HG02571 (cell line): ENCODE measurements around the gene KCNK4.

Experiments used
- ATAC-seq: cut with Tn5 transposase; IDR thresholded peaks from one replicate; pipeline ENCODE4 v1.9.1; 2021; ENCODE audit warnings: mild to moderate bottlenecking, moderate library complexity; ENCODE audit not compliant: unreplicated experiment

Gene KCNK4

DNA sequence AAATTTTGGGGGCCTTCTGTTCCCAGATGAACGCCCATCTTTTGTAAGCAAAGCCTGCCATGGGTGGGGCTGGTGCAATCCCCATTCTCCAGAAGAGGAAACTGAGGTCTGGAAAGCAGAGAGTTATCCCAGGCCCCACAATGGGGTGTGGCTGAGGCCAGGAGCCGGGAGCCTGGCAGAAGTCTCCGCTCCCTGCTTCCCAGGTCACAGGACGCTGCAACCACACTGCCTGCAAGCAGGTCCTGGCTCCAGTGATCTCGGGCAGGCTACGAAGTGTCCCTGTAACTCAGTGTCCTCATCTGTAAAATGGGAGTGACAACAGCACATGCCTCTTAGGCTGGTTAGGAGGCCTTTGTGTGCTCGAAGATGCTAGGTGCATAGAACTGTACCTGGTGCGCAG, 38.1 kb upstream of the KCNK4 start:
- no peak for ATAC-seq

DNA sequence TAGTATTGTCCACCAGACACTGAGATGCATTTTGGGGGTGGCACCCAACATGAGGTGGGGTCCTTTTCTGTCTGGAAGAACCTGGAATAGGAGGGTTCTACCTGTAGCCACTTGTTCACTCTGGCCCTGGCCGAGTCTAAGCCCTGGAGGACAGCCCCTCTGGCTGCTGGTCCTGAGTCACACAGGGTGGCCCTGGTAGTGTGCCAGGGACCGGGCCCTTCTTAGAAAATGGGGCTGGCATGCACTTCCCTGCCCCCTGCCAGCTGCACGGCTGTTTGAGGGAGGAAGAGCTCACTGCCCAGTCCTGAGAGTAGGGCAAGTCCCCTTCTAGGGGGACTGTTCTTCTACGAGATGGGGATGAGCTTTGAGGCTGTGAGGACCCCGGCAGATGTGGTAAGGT, 37.6 kb upstream of the KCNK4 start:
- ATAC-seq = no peak

DNA sequence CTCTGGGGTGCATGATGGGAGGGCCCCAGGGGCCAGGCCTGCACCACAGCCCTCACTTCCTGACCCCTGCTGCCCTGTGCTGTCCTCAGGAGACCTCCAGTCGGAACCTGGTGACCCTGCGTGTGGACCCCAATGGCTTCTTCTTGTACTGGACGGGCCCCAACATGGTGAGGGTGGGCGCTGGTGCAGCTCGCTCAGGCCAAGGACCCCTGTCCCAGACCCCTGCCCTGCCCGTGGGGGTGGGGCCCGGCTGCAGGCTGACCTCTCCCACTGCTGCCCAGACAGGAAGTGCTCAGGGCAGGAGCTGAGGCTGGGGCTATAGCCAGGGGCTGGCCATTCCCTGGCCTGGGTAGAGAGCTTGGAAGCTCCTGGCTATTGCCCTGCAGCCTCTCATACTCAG, 36.8 kb upstream of the KCNK4 start:
- no peak for ATAC-seq

DNA sequence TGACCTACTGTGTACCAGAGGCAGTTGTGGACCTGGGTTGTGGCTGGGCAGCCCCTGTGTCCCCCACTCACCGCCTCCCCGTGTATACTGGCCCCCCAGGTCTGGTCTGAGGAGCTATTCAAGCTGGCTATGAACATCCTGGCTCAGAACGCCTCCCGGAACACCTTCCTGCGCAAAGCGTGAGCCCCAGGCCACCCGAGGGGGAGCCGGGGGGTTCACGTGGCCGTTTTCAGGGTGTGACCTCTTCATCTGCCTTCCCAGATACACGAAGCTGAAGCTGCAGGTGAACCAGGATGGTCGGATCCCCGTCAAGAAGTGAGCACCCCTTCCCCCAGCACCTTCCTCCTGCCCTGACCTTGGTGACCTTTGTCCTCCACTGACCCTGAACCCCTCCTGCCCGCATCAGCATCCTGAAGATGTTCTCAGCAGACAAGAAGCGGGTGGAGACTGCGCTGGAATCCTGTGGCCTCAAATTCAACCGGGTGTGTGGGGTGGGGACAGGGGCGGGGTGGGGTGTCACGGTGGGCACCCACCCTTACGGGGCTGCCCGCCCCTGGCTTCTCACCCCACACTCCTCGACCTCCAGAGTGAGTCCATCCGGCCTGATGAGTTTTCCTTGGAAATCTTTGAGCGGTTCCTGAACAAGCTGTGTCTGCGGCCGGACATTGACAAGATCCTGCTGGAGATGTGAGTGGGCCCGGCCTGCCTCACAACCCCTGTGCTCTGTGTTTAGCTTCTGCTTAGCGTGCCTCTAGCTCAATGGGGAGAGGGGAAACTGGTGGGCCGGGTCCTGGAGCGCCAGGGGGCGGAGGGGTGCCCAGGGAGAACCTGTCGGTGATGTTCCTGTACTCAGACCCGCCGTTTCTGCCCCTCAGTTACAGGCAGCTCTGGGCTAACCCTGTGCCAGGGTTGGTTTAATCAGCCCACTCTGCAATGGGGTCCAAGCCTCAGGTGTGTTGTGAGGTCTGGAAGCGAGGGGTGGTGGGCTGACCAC, 35.7 kb upstream of the KCNK4 start:
- no peak for ATAC-seq

DNA sequence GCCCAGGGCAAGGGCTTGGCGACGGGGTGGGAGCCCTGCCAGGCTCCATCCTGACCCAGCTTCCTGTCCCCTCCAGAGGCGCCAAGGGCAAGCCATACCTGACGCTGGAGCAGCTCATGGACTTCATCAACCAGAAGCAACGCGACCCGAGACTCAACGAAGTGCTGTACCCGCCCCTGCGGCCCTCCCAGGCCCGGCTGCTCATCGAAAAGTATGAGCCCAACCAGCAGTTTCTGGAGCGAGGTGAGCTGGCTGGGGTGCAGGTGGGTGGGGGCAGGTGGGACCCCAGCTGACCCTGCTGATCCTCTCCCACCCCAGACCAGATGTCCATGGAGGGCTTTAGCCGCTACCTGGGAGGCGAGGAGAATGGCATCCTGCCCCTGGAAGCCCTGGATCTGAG, 34.8 kb upstream of the KCNK4 start:
- no peak for ATAC-seq

DNA sequence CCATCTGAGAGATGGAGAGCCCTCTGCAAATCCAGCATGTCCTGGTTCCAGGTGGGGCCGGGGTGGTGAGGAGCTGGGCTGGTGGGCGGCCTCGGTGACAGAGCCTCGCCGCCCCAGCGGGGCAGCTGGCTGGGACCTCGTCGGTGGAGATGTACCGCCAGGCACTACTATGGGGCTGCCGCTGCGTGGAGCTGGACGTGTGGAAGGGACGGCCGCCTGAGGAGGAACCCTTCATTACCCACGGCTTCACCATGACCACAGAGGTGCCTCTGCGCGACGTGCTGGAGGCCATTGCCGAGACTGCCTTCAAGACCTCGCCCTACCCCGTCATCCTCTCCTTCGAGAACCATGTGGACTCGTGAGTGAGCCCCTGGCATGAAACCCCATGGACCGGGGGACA, 32.7 kb upstream of the KCNK4 start:
- no peak for ATAC-seq

DNA sequence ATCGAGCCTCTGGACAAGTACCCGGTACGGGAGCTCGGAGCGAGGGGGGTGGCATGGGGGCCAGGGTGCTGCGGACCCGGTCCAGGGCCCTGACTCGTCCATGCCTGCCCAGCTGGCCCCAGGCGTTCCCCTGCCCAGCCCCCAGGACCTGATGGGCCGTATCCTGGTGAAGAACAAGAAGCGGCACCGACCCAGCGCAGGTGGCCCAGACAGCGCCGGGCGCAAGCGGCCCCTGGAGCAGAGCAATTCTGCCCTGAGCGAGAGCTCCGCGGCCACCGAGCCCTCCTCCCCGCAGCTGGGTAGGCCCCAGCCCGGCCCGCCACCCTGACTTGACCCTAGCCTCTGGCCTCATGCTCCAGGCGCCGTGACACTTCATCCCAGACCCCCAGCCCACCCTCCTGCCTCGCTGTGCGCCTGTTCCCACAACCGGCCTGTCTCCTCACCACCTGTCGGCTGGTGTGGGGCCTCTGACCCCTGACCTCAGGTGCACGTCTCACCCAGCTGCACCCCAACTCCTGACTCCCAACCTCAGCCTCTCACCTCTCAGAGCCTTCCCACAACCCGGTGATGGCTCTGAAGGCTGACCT, 32.1 kb upstream of the KCNK4 start:
- no peak for ATAC-seq

DNA sequence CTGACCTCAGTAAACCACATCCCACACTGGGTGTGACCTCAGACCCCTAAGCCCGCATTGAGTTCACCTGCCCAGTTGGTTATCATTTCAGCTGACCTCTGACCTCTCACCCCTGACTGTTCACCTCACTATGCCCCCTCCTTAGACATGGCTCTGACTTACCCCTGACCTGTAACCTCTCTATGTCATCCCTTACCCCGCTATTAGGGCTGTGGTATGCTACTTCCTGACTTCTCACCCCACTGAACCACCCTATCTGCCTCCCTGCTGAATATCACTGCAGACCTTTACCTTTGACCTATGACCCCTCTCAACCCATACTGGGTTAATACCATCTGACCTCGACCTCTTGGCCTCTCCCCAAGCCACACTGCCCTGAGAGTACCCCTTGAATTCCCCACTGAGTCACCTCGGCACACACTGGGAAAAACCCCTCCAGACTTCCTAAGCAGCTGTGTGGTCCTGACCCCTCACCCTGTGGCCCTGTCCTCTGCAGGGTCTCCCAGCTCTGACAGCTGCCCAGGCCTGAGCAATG, 31.5 kb upstream of the KCNK4 start:
- no peak for ATAC-seq

DNA sequence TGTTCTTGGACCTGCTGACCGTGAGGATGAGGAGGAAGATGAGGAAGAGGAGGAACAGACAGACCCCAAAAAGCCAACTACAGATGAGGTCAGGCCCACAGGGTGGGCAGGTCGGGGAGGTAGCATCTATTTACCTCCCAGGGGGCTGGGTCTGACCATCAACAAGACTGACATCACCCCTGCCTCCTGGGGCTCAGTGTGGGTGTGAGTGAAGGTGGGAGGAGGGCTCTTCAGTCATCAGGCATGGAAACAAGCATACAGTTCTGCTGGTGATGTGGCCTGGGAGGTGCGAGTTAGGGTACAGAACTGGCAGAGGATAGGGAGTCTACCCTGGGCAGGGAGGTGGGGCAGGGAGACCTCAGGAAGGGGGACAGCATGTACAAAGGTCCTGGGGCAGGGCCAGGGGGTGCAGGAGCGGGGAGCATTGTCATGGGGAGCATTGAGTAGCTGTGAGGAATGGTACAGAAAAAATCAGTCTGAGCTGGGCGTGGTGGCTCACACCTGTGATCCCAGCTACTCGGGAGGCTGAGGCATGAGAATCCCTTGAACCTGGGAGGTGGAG, 30.9 kb upstream of the KCNK4 start:
- ATAC-seq = no peak

DNA sequence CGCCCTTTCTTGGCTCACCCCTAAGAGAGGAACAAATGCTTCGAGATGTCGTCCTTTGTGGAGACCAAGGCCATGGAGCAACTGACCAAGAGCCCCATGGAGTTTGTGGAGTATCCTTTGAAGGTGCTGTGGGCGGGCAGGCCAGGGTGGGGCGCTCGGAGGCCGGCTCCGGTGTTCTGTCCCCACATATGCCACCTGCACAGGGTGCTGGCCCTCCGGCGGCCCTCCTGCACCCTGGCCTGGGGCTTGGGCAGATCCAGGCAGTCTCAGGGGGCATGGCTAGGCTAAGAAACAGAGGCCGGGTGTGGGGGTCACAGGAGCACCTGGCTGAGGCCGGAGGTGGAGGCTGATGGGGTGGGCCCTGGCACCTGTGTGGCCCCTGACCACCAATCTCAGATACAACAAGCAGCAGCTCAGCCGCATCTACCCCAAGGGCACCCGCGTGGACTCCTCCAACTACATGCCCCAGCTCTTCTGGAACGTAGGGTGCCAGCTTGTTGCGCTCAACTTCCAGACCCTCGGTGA, 29.5 kb upstream of the KCNK4 start:
- no peak for ATAC-seq

DNA sequence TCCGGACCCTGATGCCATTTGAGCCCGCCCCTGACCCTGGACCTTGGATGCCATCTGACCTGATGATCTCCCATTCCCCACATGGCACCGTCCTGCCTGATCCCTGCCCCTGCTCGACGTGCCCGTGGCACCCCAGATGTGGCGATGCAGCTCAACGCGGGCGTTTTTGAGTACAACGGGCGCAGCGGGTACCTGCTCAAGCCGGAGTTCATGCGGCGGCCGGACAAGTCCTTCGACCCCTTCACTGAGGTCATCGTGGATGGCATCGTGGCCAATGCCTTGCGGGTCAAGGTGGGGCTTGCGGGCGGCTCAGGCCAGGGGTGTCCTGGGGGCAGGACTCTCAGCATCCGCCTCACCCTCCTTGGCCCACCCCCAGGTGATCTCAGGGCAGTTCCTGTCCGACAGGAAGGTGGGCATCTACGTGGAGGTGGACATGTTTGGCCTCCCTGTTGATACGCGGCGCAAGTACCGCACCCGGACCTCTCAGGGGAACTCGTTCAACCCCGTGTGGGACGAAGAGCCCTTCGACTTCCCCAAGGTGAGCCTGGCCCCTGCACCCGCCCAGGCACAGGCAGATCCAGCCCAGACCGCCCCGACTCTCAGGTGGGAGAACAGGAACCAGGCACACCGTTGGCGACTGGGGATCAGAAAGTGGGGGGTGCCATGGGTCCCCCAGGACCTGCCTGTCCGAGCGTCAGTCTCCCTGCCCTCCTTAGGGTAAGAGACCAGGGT, 28.7 kb upstream of the KCNK4 start:
- ATAC-seq = no peak

DNA sequence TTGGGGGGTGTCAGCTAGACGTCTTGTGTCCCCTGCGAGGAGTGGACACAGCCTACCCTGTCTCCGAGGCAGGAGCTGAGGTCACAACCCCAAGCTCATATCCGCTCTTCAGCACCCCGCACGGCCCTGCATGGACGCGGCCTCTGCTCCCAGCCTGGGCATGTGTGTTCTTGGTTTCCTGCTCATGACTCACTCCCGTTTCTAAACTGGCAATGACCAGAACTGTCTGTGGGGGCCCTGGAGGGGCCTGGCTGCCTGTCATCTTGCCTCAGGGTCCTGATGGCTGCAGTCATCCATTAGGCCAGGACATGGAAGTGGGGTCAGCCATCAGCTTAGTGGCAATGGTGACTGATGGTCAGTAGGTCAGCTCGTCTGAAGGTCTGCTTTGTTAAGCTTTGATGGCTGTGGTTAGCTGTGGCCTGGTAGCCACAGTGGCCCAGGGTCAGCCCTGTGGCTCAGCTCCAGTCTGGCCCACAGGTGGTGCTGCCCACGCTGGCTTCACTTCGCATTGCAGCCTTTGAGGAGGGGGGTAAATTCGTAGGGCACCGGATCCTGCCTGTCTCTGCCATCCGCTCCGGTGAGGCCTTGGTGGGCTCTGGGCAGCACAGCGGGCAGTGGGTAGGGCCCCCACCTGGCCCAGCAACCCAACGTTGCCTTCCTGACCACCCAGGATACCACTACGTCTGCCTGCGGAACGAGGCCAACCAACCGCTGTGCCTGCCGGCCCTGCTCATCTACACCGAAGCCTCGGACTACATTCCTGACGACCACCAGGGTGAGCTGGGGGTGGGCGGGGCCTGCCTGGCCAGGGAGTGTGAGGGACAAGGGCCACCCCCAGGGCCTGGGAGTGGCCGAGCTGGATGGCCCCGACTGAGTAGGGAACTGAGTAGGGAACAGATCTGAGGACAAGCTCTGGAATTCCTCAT, 27.8 kb upstream of the KCNK4 start:
- no peak for ATAC-seq

DNA sequence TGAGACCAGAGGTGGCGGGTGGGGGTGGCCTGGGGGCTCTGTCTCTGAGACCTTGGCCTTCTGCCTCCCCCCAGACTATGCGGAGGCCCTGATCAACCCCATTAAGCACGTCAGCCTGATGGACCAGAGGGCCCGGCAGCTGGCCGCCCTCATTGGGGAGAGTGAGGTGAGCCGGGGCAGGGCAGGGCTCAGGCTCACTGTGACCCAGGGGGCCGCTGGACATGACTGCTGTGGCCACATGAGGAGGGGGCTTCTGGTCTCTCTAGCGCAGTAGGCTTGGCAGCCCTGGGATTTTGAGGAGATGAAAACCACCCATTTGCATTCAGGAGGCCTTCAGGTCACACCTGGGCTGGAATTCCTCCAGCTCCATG, 27.2 kb upstream of the KCNK4 start:
- no peak for ATAC-seq

DNA sequence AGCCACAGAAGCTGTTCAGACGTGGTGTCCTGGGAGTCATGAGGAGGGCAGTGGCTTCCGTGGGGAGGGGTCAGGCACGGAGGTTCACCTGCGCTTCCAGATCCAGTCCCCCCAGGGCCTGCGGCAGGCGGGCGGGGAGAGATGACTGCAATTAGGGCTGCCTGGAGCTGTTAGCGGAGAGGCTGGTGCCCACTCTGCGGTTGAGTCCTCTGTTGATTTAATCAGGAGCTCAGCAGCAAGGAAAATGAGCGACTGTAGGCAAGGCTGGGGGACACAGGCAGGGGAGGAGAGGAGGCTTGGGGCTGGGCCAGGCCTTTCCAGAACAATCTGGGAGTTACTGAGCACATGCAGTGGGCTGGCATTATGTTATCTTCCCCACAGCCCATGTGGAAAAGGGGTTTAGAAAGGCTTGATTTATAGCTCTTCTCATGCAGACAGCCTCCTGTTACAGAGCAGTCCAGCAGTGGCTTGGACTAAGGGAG, 26.7 kb upstream of the KCNK4 start:
- ATAC-seq = no peak

DNA sequence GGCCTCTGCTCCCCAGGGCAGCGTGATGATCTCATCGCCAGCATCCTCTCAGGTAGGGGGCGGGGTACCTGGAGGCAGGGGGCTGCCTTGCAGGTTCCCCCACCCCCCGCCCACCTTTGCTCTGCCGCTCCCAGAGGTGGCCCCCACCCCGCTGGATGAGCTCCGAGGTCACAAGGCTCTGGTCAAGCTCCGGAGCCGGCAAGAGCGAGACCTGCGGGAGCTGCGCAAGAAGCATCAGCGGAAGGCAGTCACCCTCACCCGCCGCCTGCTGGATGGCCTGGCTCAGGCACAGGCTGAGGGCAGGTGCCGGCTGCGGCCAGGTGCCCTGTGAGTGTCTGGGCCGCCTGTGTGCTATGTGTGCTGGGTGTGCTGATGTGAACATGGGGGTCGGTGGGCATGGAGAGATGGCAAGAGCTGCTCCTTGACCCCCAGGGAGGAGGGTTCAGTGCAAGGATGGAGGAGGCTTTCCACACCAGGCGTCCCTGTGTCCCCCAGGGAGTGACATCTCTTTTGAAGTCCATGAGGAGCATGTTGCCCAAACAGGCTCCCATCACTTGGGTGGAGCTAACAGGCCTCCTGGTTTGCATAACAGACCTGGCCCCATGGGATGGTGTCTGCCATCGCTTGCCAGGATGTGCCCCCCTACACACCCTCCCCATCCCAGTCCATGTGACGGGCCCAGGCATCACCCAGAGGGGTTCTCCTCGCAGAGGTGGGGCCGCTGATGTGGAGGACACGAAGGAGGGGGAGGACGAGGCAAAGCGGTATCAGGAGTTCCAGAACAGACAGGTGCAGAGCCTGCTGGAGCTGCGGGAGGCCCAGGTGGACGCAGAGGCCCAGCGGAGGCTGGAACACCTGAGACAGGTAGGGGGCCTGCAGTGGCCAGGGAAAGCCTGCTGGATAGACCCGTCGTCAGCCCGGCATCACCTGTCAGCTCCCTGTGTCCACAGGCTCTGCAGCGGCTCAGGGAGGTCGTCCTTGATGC, 25.6 kb upstream of the KCNK4 start:
- ATAC-seq = no peak

DNA sequence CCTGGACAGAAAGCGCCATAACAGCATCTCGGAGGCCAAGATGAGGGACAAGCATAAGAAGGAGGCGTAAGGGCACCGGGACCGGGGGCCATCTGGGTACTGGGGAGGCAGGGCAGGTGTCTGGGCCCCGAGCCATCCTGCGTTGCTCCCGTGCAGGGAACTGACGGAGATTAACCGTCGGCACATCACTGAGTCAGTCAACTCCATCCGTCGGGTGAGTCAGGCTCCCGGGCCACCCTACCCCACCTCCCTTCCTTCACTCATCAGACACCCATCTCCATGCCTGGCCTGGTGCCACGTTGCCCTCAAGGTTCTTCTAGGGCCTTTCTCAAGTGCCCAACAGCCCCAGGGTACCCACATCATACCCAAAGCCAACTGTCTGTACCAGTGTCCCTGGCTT, 24.8 kb upstream of the KCNK4 start:
- no peak for ATAC-seq

DNA sequence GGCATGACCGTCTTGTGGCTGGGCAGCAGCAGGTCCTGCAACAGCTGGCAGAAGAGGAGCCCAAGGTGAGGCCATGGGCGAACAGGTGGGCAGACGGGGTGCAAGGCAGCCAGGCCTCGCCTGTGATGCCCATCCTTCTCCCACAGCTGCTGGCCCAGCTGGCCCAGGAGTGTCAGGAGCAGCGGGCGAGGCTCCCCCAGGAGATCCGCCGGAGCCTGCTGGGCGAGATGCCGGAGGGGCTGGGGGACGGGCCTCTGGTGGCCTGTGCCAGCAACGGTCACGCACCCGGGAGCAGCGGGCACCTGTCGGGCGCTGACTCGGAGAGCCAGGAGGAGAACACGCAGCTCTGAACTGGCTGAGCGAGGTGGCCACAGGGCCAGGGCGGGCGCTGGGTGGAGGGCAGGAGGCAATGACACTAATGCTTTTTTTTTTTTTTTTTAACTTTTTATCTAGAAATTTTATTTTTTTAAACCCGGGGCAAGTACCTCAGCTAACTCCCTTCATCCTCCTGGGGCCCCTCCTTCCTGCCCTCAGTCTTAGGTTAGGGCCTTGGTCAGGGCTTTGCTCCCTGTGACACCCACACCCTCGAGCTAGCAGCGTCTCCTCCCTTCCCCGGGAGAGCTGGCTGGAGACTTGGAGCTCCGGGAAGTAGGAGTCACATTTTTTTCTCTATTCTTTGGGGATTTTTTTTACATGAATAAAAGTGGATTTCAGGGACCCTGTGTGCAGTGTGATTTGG, 23.7 kb upstream of the KCNK4 start:
- no peak for ATAC-seq
